NT2/D1 (cell line): Measurements from ENCODE around the gene BEST4.

Source experiments
- SUZ12 ChIP-seq: IDR thresholded peaks from 2 replicates; pipeline ENCODE4 v1.6.1; 2011; ENCODE audit not compliant: insufficient read length, insufficient read depth; ENCODE audit errors: extremely low read depth
- YY1 ChIP-seq: IDR thresholded peaks from 2 replicates; pipeline ENCODE4 v1.6.1; 2011; ENCODE audit not compliant: insufficient read length, insufficient read depth
- ZNF274 ChIP-seq: IDR thresholded peaks from 2 replicates; pipeline ENCODE4 v1.6.1; 2011; ENCODE audit warnings: mild to moderate bottlenecking, low read depth, low read length

GRCh38 chr1:44828841-44829440 lies 41.0 kb upstream of the BEST4 start:
- TF ChIP-seq SUZ12 = no peak
- no peak for TF ChIP-seq ZNF274
- TF ChIP-seq YY1 = no peak
